ENCODE measurements around the gene TSC22D1.

DNA sequence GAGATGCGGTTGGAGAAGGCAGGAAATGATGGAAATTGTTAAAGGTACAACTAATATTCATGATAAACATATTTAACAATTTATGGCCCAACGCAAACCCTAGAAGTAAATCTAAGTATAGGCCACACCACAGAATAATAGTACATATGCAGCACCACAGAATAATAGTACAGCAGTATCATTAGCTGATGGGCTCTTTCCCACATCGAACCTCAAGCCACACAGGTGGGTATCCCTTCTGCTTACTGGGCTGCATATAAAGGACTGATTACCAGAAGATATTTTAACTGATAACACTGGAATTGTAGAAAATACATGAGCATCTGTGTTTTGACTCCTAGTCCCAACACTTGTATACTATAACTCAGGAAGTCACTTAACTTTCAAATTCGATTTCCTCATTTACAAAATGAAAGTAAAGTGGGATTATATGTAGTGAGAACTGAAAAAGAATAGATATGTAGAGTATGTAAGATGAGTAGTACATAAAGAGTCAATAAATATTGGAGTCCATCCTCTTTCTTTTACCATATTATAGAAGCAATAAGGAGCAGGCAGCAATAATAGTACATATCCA lies 91.5 kb downstream of the TSC22D1 start:
- TF ChIP-seq, protein P1, sequence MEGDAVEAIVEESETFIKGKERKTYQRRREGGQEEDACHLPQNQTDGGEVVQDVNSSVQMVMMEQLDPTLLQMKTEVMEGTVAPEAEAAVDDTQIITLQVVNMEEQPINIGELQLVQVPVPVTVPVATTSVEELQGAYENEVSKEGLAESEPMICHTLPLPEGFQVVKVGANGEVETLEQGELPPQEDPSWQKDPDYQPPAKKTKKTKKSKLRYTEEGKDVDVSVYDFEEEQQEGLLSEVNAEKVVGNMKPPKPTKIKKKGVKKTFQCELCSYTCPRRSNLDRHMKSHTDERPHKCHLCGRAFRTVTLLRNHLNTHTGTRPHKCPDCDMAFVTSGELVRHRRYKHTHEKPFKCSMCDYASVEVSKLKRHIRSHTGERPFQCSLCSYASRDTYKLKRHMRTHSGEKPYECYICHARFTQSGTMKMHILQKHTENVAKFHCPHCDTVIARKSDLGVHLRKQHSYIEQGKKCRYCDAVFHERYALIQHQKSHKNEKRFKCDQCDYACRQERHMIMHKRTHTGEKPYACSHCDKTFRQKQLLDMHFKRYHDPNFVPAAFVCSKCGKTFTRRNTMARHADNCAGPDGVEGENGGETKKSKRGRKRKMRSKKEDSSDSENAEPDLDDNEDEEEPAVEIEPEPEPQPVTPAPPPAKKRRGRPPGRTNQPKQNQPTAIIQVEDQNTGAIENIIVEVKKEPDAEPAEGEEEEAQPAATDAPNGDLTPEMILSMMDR (IDR thresholded peaks at IDR 0.05), result no peak
- TF ChIP-seq EP300 (IDR thresholded peaks at IDR 0.05) (no peak), POLR2A (IDR thresholded peaks at IDR 0.05) (no peak), POLR2AphosphoS5 (IDR thresholded peaks at IDR 0.05) (no peak)
